Esophagus muscularis mucosa (tissue), 3 donors: Measurements from ENCODE around the gene ARHGEF2.

Experiments used
- EP300 ChIP-seq: sonication (generic); formaldehyde crosslinking; IDR thresholded peaks from one replicate; pipeline ENCODE4 v1.6.1; 2017; ENCODE audit warnings: antibody characterized with exemption
- TF ChIP-seq, protein P1 (sequence below), 3 experiments: fragments of 200-600 bp in 2 of 3; fragments of 450-650 bp in 1 of 3; sonication (generic) in 2 of 3; IDR thresholded peaks; one replicate each; pipeline ENCODE4 v1.5.1; 2017 to 2019; ENCODE audit warnings: antibody characterized with exemption in 3 of 3, mild to moderate bottlenecking in 2 of 3, moderate library complexity in 1 of 3

DNA sequence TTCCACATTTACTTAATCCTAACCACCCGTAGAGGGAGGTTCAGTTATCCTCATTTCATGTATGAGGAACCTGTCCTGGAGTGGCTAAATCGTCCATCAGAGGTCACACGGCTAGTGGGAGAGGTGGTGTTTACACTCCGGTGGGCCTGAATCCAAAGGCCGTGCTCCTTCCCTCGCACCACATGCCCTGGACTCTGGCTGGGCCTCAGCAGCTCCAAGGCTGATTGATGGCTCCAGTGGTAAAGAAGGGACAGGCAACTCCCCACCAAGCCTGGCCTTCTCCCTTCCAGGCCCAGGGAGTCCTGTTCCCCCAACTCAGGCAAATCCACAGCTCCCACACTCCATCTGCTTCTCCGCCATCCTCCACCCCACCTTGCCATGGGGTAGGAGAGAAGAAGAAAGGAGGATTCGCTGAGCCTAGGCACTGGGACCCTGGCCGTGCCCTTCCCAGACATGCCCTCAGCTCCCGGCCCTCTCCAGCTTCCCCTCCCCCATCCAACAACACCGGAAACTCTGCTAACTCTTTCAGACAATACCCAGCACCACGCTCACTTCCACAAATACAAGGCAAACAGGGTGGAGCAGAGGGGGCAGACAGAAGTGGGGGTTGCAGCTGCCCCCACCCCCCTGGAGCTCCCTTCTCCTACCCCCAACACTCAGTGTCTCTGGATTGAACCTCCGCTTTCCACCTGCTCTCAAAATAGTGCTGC lies 10.9 kb downstream of the ARHGEF2 start:
- TF ChIP-seq, protein P1, sequence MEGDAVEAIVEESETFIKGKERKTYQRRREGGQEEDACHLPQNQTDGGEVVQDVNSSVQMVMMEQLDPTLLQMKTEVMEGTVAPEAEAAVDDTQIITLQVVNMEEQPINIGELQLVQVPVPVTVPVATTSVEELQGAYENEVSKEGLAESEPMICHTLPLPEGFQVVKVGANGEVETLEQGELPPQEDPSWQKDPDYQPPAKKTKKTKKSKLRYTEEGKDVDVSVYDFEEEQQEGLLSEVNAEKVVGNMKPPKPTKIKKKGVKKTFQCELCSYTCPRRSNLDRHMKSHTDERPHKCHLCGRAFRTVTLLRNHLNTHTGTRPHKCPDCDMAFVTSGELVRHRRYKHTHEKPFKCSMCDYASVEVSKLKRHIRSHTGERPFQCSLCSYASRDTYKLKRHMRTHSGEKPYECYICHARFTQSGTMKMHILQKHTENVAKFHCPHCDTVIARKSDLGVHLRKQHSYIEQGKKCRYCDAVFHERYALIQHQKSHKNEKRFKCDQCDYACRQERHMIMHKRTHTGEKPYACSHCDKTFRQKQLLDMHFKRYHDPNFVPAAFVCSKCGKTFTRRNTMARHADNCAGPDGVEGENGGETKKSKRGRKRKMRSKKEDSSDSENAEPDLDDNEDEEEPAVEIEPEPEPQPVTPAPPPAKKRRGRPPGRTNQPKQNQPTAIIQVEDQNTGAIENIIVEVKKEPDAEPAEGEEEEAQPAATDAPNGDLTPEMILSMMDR (IDR thresholded peaks at IDR 0.05): no peak
- TF ChIP-seq EP300: no peak
